A204.1 (cell line): Measurements from ENCODE around the gene OSBPL2.

Experiments
- FAIRE-seq: peaks from 2 replicates; lab custom pipeline; 2012; peaks lifted over from hg19 to GRCh38; lab: Jason Lieb, UNC

Gene OSBPL2

DNA sequence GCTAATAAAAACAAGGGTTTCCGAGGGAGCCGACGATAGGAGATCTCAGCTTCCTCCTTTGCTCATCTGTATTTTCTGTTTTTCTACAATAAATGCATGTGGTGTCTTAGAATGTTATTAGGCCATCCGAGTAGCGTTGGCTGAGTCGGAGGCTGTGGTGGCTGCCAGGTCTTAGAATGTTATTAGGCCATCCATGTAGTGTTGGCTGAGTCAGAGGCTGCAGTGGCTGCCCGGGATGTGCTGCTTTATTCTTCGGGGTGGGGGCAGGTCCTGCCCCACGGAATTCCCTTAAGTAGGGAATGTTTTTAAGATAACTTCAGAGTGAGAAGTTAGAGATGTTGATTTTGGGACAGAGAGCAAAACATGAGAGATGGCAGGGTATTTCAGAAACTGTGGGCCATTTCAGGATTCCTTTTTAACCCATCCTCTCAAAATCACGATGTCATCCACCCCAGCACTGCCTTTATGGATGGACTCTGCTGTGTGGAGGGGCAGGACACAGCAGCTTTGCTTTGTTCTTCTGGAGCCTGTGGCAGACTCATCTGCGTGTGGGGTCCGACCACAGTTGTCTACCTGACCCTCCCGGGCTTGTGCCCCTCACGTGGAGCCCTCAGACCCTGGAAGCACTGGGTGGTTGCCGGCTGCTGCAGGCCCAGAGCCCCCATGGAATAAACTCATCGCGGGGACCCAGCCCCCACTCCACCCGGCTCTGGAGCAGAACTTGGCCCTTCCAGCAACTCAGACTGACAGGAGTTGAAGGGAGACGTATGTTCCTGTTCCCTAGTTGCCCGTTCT lies 20.4 kb downstream of the OSBPL2 start:
- FAIRE-seq, result no peak

DNA sequence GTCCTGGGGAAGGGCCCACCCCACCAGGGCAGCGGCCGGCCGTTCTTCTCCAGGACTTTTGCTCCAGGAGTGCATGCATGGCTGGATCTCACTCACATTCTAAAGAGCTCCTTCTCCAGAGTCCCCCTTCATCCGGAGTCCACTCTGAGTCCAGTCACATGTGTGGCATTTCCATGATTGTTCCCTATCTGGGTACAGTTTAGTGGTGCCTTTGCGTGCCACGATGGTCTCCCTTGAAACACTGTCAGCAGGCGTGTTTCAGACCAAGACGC lies 20.9 kb downstream of the OSBPL2 start:
- FAIRE-seq, result no peak

DNA sequence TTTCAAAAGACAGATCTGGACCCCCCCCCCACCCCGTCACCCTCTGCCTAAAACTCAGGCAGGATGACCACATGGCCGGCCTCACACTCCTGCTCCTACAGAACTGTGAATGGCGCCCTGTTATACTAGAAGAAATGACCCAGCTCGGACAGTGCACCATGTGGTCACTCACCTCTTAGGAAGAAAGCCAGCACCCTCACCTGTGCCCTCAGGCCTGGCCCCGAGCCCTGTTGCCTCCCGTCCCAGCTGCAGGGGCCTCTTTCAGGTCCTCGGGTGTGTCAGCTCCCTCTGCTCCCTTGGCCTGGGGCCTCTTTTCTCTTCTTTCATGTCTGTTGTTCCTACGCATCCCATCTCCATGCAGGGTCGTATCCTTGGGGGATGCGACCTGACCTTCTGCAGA lies 23.7 kb downstream of the OSBPL2 start:
- no peak for FAIRE-seq

DNA sequence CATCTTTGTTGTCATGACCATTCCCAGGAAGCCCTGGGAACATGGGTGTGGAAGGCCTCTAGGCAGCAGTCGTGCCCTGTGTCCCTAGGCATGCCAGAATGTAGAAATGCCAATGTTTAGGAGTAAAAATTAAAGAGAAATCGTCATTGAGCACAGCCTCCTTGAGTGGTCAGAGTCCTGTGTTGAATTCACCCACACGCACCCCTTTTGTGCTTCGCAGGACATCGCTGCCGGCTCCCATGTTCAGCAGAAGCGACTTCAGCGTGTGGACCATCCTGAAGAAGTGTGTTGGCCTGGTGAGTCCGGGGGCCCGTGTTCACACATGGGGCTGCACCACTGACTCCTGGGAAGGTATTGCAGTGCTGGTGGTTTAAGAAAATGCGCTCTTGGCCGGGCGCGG lies 25.1 kb downstream of the OSBPL2 start:
- FAIRE-seq, result no peak

DNA sequence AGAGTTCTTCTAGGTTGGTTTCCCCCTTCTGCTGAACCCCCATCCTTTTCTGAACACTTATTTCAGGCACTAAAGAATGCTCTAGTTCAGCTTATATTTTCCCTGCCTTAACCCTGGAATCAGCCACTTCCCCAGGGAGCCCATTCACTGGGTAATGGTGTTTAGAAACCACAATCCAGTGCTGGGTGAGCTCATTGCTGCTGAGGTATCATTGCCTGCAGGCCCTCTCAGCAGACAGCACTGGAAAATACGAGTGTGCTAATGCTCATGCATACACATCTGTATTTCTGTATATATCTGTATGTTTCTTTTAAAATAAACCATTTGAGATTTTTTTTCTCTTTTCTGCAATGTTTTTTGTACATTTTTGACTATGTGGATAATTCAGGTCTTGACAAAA lies 27.0 kb downstream of the OSBPL2 start:
- no peak for FAIRE-seq

DNA sequence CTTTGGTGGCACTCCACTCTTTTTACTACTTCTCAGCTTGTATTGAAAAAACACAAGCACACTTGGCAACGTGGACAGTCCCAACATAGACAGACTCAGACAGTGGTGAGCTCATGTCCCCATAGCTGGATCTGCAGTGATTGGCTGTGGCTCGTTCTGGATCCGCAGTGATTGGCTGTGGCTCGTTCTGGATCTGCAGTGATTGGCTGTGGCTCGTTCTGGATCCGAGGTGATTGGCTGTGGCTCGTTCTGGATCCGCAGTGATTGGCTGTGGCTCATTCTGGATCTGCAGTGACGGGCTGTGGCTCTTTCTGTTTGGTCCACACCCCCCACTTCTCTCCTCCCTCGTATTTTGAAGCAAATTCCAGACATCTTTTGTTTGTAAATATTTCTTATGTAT lies 28.0 kb downstream of the OSBPL2 start:
- no peak for FAIRE-seq

DNA sequence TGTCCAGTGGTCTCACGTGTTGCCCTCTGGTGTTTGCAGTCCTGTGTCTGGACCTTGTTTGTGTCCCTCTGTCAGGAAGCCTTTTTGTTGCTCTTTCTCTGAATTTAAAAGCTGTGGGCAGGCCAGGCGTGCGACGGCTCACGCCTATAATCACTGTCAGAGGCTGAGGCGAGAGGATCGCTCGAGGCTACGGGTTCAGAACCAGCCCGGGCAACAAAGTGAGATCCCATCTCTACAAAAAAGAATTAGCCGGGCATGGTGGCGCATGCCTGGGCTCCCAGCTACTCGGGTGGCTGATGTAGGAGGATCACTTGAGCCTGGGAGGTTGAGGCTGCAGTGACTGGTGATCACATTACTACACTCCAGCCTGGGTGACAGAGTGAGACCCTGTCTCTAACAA lies 28.5 kb downstream of the OSBPL2 start:
- no peak for FAIRE-seq

DNA sequence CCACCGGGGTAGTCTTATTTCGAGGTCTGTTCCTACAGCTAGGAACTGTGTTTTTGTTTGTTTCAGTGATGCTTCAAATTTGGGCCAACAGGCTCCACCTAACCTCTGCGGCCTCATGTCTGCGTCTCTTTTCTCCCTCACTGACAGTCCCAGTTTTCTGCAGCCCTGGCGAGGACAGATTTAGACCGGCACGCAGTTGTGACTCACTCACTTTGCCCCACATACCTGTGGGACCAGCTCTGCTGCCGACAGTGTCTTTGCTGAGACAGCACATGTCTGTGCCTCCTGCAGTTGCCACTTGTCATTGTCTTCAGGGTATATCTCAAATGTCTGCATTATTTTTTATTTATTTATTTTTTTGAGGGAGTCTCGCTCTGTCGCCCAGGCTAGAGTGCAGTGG lies 29.2 kb downstream of the OSBPL2 start:
- no peak for FAIRE-seq

DNA sequence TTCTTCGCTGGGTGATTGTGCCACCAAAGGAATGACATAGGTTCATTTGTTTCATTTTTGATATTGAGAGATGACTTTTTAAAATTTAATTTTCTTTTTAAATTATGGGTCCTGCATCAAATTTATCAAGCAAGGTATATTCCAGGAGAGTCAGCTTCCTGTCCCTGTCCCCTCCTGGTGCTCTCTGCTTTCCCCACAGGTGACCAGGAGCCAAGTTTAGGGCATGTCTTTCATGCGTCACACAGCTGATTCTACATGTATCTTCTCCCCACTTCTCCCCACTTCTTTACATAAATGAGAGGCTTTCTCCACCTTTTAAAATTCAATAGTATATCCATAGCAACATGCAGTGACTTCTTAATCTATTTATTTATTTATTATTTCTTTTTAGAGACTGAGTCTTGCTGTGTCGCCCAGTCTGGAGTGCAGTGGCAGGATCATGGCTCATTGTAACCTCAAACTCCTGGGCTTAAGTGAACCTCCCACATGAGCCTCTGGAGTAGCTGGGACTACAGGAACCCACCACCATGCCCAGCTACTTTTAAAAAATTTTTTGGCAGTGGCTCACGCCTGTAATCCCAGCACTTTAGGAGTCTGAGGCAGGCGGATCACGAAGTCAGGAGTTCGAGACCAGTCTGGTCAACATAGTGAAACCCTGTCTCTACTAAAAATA lies 30.0 kb downstream of the OSBPL2 start:
- FAIRE-seq, result no peak

DNA sequence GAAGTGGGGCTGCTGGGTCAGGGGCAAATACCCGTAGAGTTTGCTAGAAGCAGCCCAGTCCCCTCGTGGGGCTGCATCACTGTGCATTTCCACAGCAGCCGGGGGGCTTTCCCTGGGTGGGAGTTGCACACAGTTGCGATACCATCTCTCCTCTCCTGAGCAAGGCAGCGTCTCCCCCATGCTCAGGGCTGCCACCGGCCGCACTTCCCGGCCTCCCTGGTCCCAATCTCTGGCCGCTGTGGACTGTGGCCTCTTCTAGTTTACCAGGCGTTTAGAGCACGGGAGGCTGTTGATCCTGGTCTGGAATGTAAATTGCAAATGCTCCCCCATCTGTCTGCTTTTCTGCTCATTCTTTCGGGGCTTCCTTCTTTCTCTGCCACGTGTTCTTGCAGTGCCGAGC lies 31.1 kb downstream of the OSBPL2 start:
- FAIRE-seq, result no peak

DNA sequence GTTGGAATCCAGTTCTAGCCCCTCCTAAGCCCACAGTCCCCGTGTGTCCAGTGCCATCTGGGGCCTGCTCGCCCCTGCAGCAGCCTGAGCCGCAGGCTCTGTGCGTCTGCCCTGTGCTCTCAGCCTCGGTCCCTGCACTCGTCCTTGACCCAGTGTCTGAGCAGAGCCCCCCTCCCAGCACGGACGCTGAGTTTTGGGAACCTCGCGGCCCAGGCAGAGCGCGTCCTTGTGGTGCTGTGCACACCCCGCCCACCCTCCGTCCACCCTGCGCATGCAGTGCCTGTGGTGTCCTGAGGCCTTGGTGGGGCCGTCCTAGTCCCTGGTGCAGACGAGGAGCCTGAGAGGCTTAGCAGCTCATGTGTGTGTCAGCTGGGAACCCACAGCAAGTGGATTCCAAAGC lies 31.6 kb downstream of the OSBPL2 start:
- no peak for FAIRE-seq

DNA sequence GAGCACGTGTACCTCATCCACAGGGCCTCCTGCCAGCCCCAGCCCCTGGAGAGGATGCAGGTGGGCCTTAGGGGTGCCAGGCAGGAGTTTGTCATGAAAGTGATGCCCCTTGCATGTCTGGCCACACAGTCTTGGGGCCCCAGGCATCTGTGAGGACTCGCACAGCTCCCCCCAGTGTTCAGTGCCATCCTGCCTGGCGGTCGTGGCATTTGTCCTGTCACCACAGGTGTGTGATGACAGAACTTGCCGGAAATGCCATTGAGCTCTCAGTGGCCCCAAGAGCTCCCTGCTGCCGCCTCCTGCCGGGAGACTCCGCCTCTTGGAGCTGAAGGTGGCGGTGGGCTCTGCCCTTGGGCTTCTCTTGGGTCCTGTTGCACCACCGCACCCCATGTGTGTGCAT lies 33.9 kb downstream of the OSBPL2 start:
- FAIRE-seq, result no peak

DNA sequence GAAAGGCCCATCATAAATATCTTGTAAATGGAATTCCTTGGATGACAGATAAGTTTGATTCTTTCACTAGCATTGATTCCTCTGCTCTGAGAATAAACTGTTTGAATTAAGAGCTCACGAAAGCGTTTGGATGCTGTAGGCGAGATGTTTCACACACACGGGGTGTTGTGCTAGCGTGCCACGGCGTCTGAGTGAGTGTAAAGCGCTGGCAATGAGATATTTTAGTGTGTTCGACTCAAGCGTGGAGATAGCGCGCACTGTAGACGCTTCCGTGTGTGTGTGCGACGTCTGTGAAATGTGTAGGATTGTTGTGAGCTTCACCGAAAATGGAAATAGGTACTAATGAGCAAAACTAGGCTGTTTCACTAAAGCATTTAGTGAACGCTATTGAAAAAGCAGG lies 35.1 kb downstream of the OSBPL2 start:
- no peak for FAIRE-seq

DNA sequence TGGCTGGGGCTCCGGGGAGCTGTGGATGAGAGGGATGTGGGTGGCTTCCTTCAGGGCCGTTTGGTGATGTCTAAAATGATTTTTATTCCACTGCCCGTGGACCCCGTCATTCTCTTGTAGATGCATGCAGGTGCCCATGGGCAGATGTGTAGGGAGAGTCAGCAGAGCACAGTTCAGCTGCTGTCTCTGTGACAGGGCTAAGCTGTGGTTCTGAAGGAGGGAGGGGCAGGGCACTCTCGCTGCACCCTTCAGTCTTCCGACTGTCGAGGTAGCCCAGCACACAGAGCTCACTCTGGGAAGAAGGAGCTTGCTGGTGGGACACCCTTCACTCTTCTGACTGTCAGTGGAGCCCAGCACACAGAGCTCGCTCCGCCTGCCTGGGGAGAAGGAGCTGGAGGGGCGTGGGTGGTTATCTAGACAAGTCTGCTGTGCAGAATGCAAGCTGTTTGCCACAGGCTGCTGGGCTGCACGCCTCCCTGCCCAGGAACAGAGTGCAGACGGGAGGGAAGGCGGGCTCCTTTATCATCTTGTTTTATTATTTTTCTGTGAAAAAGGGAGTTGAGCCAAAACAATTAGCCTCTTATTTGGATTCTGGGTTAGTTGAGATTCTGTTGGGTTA lies 36.1 kb downstream of the OSBPL2 start:
- FAIRE-seq, result no peak

DNA sequence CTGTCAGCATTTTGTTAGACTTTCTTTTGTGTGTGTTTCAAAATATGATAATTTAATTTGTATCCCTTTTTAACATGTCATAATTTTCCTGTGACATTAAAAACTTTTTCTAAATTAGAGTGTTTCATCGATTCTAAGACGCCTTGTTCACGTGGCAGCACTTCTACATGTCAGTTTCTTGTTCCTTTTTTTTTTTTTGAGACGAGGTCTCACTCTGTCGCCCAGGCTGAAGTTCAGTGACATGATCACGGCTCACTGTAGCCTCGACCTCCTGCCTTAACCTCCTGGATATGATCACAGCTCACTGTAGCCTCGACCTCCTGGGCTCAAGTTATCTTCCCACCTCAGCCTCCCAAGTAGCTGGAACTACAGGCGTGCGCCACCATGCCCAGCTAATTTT lies 36.9 kb downstream of the OSBPL2 start:
- no peak for FAIRE-seq

DNA sequence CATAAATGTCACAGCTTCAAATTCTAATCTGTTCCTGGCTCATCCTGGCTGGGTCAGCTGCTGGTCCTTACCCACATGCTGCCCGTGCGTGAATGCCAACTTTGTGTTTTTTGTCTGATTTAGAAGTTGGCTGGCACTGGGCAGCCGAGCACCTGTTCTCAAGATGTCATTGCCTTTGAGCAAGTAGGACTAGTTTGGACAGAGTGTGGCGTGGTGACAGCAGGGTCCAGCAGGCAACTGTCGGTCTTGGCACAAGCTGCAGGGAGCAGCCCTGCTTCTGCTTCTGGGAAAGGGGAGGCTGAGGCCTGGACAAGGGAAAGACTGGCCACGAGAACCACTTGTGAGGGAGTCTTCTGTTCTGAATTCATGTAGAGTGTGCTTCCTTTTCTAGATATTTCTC lies 38.1 kb downstream of the OSBPL2 start:
- no peak for FAIRE-seq

DNA sequence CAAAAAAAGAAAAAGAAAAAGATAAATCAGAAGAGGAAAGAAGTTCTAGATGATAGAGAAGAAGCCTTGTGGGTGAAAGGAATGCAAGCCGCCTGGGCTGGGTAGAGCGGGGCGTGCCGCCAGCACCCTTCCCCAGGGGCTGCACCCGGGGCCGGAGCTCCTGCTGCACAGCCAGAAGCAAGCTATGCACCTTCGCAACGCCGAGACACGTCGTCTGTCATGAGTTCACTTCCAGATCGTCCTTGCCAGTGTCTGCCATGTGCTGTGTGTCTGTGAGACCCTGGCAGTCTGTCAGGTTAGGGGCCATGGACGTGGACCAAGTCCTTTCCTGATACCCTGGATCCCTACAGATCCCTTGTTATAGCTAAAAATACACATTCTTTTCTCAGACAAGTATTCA lies 38.9 kb downstream of the OSBPL2 start:
- FAIRE-seq, result no peak

DNA sequence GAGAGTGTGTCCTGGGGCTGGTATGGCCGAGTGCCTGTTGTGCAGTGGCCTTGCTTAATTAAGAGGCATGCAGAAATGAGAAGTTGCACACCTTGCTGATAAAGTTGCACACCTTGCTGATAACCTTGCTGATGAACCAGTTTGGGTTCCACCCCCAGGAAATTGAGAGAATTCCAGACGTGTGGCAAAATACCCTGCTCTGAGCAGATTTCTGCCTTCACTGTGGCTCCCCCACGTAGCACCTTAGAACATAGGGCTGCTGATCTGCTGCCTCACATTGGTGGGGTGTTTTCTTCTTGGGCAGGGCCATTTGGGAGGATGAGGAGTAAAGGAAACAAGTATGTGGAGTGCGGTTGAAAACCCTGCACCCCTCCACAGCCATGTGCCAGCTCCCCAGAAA lies 42.0 kb downstream of the OSBPL2 start:
- FAIRE-seq, result no peak

DNA sequence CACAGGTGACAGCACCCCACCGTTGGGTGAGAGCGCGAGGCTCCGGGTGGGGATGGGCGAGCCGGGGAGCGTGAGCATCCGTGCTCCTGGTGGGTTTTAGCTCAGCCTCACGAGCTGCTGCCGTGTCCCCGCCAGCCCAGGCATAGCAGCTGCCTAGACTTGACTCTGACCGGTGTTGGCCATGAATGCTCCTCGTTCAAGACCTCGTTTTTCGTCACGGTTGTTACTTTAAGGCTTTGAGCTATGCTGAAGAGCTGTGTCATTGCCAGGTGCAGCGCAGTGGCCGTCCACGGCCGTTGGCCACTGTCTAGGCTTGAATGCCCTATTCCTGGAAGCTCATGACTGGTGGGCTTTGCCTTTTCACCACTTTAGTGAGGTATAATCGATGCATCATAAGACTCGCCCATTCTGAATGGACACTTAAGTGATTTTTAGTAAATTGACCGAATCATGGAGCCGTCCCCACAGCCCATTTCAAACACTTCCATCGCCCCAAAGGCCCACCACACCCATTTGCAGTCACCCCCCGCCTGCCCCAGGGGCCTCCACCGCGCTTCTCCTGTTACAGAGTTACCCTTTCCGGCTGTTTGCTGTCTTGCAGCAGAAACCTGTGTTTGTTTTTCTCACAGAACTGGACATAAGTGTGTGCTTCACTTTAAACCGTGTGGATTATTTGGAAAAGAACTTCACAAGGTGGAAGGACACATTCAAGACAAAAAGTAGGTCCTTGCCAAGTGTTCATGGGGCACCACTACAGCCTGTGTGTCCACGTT lies 43.0 kb downstream of the OSBPL2 start:
- no peak for FAIRE-seq

DNA sequence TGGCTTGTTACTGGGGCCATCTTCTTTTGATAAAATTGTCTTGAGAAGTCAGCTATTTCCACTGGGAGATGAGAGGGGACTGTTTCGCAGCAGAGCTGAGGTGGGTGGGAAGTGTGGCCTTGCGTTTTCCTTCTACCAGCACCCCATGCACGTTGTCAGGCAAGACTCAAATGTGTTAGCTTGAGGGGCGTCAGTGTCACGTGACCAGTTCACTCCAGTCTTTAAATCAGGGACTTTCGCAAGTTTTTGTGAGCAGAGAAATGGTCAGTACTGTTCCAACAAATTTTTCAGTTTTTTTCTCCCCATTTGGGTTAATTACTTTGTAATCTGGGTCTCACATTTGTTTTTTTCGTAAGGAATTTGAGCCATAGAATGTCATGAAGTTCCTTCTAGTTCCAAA lies 43.8 kb downstream of the OSBPL2 start:
- no peak for FAIRE-seq

DNA sequence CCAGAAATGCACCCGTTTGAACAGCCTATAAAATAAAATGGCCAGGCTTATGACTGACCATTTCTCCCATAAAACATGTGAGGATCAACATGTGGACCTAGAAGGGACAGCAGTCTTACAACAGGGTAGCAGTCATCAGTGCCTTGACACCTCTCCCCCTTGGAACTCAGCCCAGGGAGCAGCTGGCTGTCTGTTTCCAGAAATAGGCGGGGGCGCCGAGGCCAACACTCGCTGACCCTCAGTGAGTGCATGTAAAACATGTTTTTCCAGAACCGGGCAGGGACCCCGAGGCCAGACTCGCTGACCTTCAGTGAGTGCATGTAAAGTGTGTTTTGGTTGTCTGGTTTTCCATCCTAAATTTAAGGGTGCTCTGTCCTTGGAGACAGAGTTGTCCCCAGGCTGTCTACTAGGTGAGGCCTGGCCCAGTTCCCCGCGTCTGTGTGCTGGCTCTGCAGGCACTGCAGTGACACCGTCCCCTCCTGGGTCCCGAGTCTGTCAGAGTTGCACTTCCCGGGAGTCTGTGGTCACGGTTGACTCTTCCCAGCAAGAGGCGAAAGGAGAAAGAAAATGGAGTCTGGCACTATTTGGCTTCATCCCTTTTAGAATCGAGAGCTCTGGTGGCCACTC lies 44.7 kb downstream of the OSBPL2 start:
- FAIRE-seq, result no peak

DNA sequence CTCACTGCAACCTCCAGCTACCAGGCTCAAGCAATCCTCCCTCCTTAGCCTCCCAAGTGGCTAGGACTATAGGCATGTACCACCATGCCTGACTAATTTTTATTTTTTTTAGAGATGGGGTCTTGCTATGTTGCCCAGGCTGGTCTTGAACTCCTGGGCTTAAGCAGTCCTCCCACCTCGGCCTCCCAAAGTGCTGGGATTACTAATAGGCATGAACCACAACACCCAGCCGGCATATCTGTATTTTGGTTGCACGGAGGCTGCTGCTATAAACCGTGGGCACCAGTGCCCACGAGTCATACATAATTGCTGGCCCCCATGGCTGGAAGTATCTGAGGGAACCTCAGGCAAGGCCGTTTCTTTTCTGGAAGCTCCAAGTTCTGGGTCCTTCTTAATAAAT lies 46.1 kb downstream of the OSBPL2 start:
- FAIRE-seq, result no peak

DNA sequence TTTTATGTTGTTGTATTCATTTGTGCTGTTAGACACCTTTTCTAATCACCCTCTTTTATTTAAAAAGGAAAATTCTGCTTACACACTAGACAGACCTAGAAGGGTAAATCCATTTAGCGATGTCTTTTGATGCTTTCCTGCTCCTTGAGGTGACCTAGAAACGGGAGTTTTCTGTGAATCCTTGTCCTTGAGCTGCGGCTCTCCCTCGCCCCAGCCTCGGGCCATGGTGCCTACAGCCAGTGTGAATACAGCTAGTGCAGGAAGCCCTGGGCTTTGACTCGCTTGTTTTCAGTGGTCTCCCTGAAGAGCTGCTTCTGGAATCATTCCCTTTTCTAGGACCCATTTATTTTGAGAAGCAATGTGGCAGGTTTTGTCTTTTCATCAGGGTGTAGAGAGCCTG lies 46.8 kb downstream of the OSBPL2 start:
- FAIRE-seq, result no peak
